ENCODE data around the gene GLT1D1. TPM values are rescaled to one million over a fixed set of nuclear protein-coding genes. Genes with fewer than 3 reads are reported as not detected.
"Not testable (repeated sequence)": the region's sequence is repeated elsewhere in the genome, so short reads cannot be mapped to it uniquely, and the experiment has no call there.

GLT1D1 gene
- total RNA-seq, 1 donor from 2014 or later = 5.3 TPM

DNA sequence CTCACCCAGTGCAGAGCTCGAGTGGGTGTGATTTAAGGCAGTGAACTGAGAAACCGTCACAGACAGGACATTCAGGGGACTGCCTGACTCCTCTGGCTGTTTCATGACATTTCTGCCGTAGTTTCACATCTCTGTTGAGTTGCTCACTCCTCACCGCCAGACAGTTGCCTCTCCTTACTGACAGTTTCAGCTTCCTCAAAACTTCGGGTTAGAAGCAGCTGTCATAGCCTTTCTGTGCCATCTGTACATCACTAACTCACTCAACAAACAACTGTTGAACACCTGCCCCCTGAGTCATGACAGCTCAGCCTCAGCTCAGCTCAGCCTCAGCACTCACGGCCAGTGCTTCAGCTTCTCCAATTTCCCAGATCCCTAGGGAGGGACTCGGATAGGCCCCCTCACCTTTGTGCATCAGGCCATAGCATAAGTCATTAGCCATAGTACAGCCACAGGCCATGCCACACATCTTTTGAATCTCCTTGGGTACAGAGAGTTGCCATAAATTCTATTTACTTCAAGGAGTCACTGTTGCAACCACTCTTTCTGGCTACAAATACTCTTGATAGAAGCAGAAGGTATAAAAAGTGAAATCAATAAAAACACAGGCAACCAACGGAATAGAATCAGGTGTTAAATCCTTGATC is 23.3 kb upstream of the GLT1D1 start:
- peak overlapping the region; percentile 63 for H3K27ac ChIP-seq
- intact Hi-C loops (cut with DNase I) = no loop called here

DNA sequence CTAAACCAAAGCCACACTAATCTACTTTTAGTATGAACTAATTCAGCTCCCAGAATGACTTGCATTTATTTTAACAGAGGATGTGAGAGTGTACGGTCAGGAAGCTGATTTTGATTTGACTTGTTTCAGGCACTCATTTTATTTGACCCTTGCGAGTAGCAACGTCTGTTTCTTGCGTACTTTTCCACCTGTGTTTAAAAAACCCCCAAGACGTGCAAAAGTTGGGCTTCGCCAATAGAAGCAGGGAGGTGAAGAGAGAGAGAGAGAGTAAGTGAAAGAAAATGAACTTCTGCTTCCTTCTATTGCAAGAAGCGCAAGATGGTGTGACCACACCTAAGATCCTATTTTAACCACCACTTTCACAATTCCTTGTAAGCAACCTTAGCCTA is 22.8 kb upstream of the GLT1D1 start:
- no peak for DNase-seq
- Histone ChIP-seq H3K9me3 (no peaks in the 10 kb centered on the region), H3K4me1 (peaks cover 8% of the 10 kb centered on the region), H3K36me3 (no peaks in the 10 kb centered on the region), H3K27me3 (ENCODE audit: low read depth) (no peaks in the 10 kb centered on the region), H3K4me3 (no peak overlapping the region), H3K27ac (peak overlapping the region; percentile 63)
- intact Hi-C loops (cut with DNase I) = no loop called here
- ATAC-seq = peak; percentile 57 to 63
- TF ChIP-seq, protein P1, sequence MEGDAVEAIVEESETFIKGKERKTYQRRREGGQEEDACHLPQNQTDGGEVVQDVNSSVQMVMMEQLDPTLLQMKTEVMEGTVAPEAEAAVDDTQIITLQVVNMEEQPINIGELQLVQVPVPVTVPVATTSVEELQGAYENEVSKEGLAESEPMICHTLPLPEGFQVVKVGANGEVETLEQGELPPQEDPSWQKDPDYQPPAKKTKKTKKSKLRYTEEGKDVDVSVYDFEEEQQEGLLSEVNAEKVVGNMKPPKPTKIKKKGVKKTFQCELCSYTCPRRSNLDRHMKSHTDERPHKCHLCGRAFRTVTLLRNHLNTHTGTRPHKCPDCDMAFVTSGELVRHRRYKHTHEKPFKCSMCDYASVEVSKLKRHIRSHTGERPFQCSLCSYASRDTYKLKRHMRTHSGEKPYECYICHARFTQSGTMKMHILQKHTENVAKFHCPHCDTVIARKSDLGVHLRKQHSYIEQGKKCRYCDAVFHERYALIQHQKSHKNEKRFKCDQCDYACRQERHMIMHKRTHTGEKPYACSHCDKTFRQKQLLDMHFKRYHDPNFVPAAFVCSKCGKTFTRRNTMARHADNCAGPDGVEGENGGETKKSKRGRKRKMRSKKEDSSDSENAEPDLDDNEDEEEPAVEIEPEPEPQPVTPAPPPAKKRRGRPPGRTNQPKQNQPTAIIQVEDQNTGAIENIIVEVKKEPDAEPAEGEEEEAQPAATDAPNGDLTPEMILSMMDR (IDR thresholded peaks at IDR 0.05) = no peak

More for the DNA sequence above, 23.3 kb upstream of the GLT1D1 start:
- Histone ChIP-seq H3K4me1 (peaks cover 8% of the 10 kb centered on the region), H3K27me3 (ENCODE audit: low read depth) (no peaks in the 10 kb centered on the region), H3K4me3 (no peak overlapping the region), H3K9me3 (no peaks in the 10 kb centered on the region), H3K36me3 (no peaks in the 10 kb centered on the region)
- TF ChIP-seq, protein P1 (IDR thresholded peaks at IDR 0.05) = no peak
- peak; percentile 47 for DNase-seq
- ATAC-seq = peak; percentile 71 to 91

DNA sequence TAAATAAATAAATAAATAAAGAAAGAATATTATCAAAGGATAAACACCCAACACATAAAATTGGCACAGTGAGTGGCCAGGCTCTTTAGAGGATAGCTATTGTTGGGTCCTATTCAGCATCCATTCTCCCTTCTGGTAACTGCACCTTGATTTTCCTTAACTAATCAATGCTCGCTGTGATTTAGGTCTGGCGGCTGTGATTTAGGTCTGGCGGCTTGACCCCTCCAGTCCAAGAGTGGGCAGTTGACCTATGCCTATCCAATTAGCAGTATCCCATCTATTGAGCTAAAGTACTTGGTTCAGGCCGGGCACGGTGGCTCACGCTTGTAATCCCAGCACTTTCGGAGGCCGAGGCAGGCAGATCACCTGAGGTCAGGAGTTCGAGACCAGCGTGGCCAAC is 19.9 kb upstream of the GLT1D1 start:
- ATAC-seq (no peak), DNase-seq (no peak)
- H3K9me3 ChIP-seq = no peaks in the 10 kb centered on the region
- peaks cover 8% of the 10 kb centered on the region for H3K4me1 ChIP-seq
- no peak overlapping the region for H3K4me3 ChIP-seq
- no peaks in the 10 kb centered on the region for H3K36me3 ChIP-seq
- no peaks in the 10 kb centered on the region for H3K27me3 ChIP-seq (ENCODE audit: low read depth)
- intact Hi-C loops (cut with DNase I) = no loop called here
- no peak overlapping the region for H3K27ac ChIP-seq
- TF ChIP-seq, protein P1 (IDR thresholded peaks at IDR 0.05) = no peak

GRCh38 chr12:128839885-128840284 is 13.4 kb upstream of the GLT1D1 start:
- DNase-seq; intact Hi-C loops (cut with DNase I); H3K4me3 ChIP-seq; H3K9me3 ChIP-seq; H3K27ac ChIP-seq; H3K4me1 ChIP-seq; H3K36me3 ChIP-seq; ATAC-seq; H3K27me3 ChIP-seq (ENCODE audit: low read depth): not testable (repeated sequence)

- Histone ChIP-seq H3K36me3 (no peaks in the 10 kb centered on the region), H3K27ac (no peak overlapping the region), H3K27me3 (ENCODE audit: low read depth) (no peaks in the 10 kb centered on the region), H3K4me1 (no peaks in the 10 kb centered on the region), H3K9me3 (no peaks in the 10 kb centered on the region), H3K4me3 (no peak overlapping the region)
- ATAC-seq (no peak), DNase-seq (no peak)
- TF ChIP-seq, protein P1 (IDR thresholded peaks at IDR 0.05) = no peak
- intact Hi-C loops (cut with DNase I) = no loop called here
Measured at GRCh38 chr12:128840862-128841468, 12.3 kb upstream of the GLT1D1 start.

GRCh38 chr12:128842579-128842978 is 10.7 kb upstream of the GLT1D1 start:
- DNase-seq (no peak), ATAC-seq (no peak)
- Histone ChIP-seq H3K36me3 (no peaks in the 10 kb centered on the region), H3K9me3 (no peaks in the 10 kb centered on the region), H3K4me1 (no peaks in the 10 kb centered on the region), H3K27ac (no peak overlapping the region), H3K27me3 (ENCODE audit: low read depth) (no peaks in the 10 kb centered on the region), H3K4me3 (no peak overlapping the region)
- intact Hi-C loops (cut with DNase I) = no loop called here
- TF ChIP-seq, protein P1 (IDR thresholded peaks at IDR 0.05) = no peak

Data from lower lobe of right lung (tissue), 2 donors.